ENCODE measurements around the gene DDR2.
"Not testable (repeated sequence)": the region's sequence is repeated elsewhere in the genome, so short reads cannot be mapped to it uniquely, and the experiment has no call there.

DDR2 gene

DNA sequence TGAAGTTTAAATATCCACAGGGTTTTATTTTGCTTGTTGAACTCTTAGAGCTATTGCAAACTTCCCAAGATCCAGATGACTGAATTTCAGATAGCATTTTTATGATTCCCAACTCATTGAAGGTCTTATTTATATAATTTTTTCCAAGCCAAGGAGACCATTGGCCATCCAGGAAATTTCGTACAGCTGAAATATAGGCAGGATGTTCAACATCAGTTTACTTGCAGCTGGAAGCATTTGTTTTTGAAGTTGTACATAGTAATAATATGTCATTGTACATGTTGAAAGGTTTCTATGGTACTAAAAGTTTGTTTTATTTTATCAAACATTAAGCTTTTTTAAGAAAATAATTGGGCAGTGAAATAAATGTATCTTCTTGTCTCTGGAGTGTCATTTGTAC is 32.8 kb upstream of the DDR2 start:
- no peak overlapping the region for H3K27ac ChIP-seq
- TF ChIP-seq ZFX (IDR thresholded peaks at IDR 0.05), result no peak
- TF ChIP-seq, protein P1, sequence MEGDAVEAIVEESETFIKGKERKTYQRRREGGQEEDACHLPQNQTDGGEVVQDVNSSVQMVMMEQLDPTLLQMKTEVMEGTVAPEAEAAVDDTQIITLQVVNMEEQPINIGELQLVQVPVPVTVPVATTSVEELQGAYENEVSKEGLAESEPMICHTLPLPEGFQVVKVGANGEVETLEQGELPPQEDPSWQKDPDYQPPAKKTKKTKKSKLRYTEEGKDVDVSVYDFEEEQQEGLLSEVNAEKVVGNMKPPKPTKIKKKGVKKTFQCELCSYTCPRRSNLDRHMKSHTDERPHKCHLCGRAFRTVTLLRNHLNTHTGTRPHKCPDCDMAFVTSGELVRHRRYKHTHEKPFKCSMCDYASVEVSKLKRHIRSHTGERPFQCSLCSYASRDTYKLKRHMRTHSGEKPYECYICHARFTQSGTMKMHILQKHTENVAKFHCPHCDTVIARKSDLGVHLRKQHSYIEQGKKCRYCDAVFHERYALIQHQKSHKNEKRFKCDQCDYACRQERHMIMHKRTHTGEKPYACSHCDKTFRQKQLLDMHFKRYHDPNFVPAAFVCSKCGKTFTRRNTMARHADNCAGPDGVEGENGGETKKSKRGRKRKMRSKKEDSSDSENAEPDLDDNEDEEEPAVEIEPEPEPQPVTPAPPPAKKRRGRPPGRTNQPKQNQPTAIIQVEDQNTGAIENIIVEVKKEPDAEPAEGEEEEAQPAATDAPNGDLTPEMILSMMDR (conservative IDR thresholded peaks at IDR 0.05), result no peak

DNA sequence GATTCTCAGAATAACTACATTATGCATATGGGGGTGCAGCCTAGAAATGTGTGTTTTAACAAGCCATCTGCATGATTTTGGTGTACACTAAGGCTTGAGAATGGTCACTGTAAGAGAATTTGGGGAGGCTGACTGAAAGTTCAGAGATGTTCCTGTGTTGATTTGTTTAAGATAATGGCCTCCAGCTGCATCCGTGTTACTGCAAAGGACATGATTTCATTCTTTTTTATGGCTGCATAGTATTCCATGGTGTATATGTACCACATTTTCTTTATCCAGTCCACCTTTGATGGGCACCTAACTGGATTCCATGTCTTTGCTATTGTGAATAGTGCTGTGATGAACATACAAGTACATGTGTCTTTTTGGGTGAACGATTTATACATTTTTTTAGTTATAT is 29.1 kb upstream of the DDR2 start:
- not testable (repeated sequence) for H3K27ac ChIP-seq

DNA sequence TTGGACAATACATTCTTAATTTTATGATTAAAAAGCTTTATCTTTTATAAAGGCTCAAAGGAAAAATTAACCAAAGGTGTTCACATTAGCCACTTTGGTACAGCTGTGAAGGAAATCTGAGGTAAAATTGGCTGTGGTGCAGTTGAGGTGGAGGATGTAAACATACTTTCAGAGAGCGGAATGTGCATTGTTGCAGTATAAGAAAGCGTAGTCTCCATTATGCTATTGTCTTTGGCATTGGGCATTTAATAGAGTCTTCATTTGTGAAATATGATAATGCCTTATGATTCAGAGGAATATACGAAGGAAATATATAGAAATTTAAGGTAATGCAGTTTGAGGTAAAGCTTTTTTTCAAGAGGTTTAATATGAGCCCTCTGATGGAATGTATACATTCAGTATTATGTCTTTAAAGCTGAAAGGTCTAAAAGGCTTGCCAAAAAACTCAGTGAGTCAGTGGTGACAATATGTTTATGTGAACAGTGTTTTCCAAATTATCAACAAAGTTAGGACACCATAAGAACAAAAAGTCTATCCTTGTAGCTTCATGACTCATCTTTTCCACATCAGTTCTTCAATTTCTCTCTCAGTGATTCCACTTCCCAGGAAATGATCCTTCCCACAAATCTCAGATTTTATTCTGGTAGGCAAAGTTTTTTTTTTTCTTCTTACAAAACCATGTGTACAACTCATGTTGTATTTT is 26.9 kb upstream of the DDR2 start:
- no peak overlapping the region for H3K27ac ChIP-seq
- TF ChIP-seq, protein P1 (conservative IDR thresholded peaks at IDR 0.05), result no peak
- TF ChIP-seq ZFX (IDR thresholded peaks at IDR 0.05), result no peak

DNA sequence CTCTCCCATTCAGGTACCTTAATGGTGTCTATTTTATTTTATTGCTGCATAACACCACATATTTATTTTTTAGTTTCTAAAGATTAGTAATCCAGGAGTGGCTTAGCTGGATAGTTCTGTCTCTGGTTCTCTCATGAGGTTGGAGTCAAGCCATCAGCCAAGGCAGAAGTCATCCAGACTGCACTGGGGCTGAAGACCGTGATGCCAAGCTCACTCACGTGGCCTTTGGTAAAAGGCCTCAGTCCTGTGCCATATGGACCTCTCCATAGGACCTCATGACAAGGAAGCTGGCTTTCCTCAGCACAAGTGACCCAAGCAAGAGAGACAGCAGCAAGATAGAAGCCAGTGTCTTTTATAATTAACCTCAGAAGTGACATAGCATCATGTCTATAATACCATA is 23.0 kb upstream of the DDR2 start:
- no peak for TF ChIP-seq ZFX (IDR thresholded peaks at IDR 0.05)
- TF ChIP-seq, protein P1 (conservative IDR thresholded peaks at IDR 0.05), result no peak
- no peak overlapping the region for H3K27ac ChIP-seq

DNA sequence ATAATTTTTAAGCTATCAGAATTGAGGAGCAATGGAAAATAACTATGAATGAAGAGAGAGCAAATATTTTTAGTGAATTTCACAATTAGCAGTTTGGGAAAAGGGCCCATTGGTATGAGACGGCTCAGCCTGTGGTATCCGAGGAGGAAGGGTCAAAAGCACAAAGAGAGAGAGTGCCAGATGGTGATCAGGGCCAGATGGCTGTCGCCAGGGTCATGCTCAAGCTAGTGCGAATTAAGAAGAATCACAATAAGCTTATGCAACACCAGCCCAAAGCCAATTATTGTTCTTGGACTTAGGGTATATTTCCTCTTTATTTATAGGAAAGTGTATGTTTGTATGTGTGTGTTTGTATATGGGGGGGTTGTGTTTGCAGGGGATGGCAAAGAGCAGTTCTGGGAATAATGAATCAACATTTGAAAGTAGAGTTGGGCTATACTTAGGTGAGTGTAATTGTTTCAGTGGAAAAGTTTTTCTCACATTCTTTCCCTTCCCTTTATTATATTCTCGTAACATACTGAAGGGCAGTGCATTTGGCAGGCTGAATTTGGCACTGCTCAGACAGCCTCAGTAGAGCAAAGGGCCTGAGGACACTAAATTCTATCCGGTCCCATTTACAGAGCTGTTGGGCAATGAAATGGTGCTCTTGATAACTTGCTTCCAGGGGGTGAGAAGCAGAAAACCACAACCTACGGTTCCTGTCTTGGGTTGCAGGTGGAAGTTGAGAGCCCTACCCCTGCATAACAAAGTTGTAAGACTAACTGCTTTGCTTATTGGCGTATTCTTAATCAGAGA is 19.5 kb upstream of the DDR2 start:
- H3K27ac ChIP-seq, result peak overlapping the region; percentile 81
- no peak for TF ChIP-seq ZFX (IDR thresholded peaks at IDR 0.05)
- TF ChIP-seq, protein P1 (conservative IDR thresholded peaks at IDR 0.05), result no peak

DNA sequence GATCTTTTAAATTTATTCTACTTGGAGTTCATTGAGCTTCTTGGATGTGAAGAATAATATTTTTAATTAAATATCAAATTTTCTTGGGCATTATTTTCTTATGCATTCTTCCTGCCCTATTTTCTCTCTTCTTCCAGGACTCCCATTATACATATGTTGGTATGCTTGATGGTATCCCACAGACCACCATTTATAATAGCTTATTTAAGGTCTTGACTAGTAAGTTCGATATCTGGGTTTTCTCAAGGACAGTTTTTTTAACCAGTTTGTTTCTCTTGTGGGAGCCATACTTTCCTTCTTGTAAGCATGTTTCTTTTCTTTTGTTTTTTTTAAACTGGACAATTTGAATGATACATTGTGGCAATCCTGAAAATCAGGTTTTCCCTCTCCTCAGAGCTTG is 15.4 kb upstream of the DDR2 start:
- TF ChIP-seq, protein P1 (conservative IDR thresholded peaks at IDR 0.05), result no peak
- TF ChIP-seq ZFX (IDR thresholded peaks at IDR 0.05), result no peak
- no peak overlapping the region for H3K27ac ChIP-seq

DNA sequence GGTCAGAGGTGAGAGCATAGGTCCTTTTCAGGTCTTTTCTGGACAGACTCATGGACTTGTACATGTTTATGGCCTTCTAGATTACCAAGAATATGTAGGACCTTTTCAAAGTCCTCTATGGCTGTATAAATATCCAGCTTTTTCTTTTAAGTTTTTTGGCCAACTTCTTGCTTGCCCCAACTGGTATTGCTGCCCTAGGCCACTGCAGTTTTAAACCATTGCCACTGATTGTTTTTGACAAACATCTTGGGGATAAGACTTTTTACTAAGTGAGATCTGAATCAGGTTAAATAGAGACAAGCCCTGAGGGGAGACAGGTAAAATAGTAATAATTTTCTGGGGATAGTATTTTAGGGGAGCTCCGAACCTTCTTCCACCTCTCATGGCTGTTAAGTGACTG is 14.8 kb upstream of the DDR2 start:
- TF ChIP-seq, protein P1 (conservative IDR thresholded peaks at IDR 0.05), result no peak
- TF ChIP-seq ZFX (IDR thresholded peaks at IDR 0.05), result no peak
- H3K27ac ChIP-seq, result no peak overlapping the region

Data from C4-2B (cell line).